ENCODE measurements around the gene OR2A12.

The OR2A12 gene

DNA sequence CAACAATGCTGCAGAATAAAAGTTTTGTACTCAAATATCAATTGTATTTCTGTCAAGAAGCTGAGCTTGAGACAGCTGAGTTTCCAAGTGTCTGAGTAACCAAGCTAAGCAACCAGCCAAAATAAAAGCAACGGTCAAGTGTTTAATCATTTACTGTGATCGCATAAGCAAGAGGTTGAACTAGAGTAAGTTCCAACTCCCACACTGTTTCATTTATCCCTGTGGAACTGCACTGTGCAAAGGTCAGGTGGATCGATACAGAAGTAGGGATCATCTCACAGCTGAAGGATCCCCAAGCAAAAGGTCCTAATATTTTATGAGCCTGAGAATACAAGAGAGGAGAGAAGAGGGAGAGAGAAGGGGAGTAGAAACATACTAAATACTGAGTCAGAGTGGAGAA lies 58.3 kb downstream of the OR2A12 start:
- no peaks in the 10 kb centered on the region for H3K9me3 ChIP-seq (replicated peaks; ENCODE audit: insufficient read depth, low read length)
- TF ChIP-seq, protein P1, sequence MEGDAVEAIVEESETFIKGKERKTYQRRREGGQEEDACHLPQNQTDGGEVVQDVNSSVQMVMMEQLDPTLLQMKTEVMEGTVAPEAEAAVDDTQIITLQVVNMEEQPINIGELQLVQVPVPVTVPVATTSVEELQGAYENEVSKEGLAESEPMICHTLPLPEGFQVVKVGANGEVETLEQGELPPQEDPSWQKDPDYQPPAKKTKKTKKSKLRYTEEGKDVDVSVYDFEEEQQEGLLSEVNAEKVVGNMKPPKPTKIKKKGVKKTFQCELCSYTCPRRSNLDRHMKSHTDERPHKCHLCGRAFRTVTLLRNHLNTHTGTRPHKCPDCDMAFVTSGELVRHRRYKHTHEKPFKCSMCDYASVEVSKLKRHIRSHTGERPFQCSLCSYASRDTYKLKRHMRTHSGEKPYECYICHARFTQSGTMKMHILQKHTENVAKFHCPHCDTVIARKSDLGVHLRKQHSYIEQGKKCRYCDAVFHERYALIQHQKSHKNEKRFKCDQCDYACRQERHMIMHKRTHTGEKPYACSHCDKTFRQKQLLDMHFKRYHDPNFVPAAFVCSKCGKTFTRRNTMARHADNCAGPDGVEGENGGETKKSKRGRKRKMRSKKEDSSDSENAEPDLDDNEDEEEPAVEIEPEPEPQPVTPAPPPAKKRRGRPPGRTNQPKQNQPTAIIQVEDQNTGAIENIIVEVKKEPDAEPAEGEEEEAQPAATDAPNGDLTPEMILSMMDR (IDR thresholded peaks at IDR 0.05; ENCODE audit: low read length): no peak
- TF ChIP-seq EZH2phosphoT487 (IDR thresholded peaks at IDR 0.05; ENCODE audit: low read length) (no peak), EZH2 (optimal IDR thresholded peaks at IDR 0.05; ENCODE audit: low read depth, low read length) (no peak)
- no peaks in the 10 kb centered on the region for H3K79me2 ChIP-seq (ENCODE audit: low read length)
- no peak overlapping the region for H3K9ac ChIP-seq (ENCODE audit: low read length)
- H3K4me1 ChIP-seq (ENCODE audit: low read length): no peaks in the 10 kb centered on the region
- H3K36me3 ChIP-seq (replicated peaks; ENCODE audit: insufficient read depth, low read length): no peaks in the 10 kb centered on the region
- H3F3A ChIP-seq (ENCODE audit: insufficient read depth, low read length): no peaks in the 10 kb centered on the region
- H3K4me2 ChIP-seq (ENCODE audit: low read depth, low read length): no peak overlapping the region
- H3K27ac ChIP-seq (ENCODE audit: low read length): no peak overlapping the region
- no peaks in the 10 kb centered on the region for H3K9me2 ChIP-seq (replicated peaks; ENCODE audit: insufficient read depth, low read length)
- H2AFZ ChIP-seq (ENCODE audit: low read length): no peak overlapping the region
- DNase-seq: no peak
- H3K4me3 ChIP-seq (ENCODE audit: low read length): no peak overlapping the region
- H3K27me3 ChIP-seq (replicated peaks; ENCODE audit: insufficient read depth, low read length): no peaks in the 10 kb centered on the region
- no peaks in the 10 kb centered on the region for H4K20me1 ChIP-seq (ENCODE audit: insufficient read depth, low read length)

- no peak for DNase-seq
- Histone ChIP-seq H3K36me3 (replicated peaks; ENCODE audit: insufficient read depth, low read length) (no peaks in the 10 kb centered on the region), H2AFZ (ENCODE audit: low read length) (no peak overlapping the region), H3F3A (ENCODE audit: insufficient read depth, low read length) (no peaks in the 10 kb centered on the region), H3K4me2 (ENCODE audit: low read depth, low read length) (no peak overlapping the region), H3K27ac (ENCODE audit: low read length) (no peak overlapping the region), H3K79me2 (ENCODE audit: low read length) (no peaks in the 10 kb centered on the region), H3K9me3 (replicated peaks; ENCODE audit: insufficient read depth, low read length) (no peaks in the 10 kb centered on the region), H3K9ac (ENCODE audit: low read length) (no peak overlapping the region), H3K4me1 (ENCODE audit: low read length) (no peaks in the 10 kb centered on the region), H4K20me1 (ENCODE audit: insufficient read depth, low read length) (no peaks in the 10 kb centered on the region), H3K27me3 (replicated peaks; ENCODE audit: insufficient read depth, low read length) (no peaks in the 10 kb centered on the region), H3K4me3 (ENCODE audit: low read length) (no peak overlapping the region), H3K9me2 (replicated peaks; ENCODE audit: insufficient read depth, low read length) (no peaks in the 10 kb centered on the region)
- TF ChIP-seq EZH2 (optimal IDR thresholded peaks at IDR 0.05; ENCODE audit: low read depth, low read length) (no peak), EZH2phosphoT487 (IDR thresholded peaks at IDR 0.05; ENCODE audit: low read length) (no peak)
- TF ChIP-seq, protein P1 (IDR thresholded peaks at IDR 0.05; ENCODE audit: low read length): no peak
These were observed 62.2 kb downstream of the OR2A12 start for GRCh38 chr7:144148224-144148827.
